HG03175 (cell line): ENCODE results near the gene MRPL47.
"Not testable (repeated sequence)": the region's sequence is repeated elsewhere in the genome, so short reads cannot be mapped to it uniquely, and the experiment has no call there.

Experiments used
- ATAC-seq: cut with Tn5 transposase; IDR thresholded peaks from one replicate; pipeline ENCODE4 v1.9.1; 2021; ENCODE audit warnings: mild to moderate bottlenecking, moderate library complexity; ENCODE audit not compliant: unreplicated experiment

Gene MRPL47

GRCh38 chr3:179604321-179605078, at the start of gene MRPL47, which contains the start of gene NDUFB5:
MRPL47 (minus strand) TSS chr3:179604638; CDS start chr3:179604624, 14 bp downstream.
NDUFB5 (plus strand) TSS chr3:179604794; CDS start chr3:179604816, 22 bp downstream.
- ATAC-seq, result peak; percentile 95

GRCh38 chr3:179653096-179653797, 48.8 kb upstream of the MRPL47 start:
- peak; percentile 57 for ATAC-seq

GRCh38 chr3:179652447-179653095, 48.1 kb upstream of the MRPL47 start, which contains the start of gene USP13:
USP13 (plus strand) TSS chr3:179653040; CDS start chr3:179653226, 186 bp downstream.
- peak; percentile 60 for ATAC-seq

GRCh38 chr3:179651687-179652446, 47.4 kb upstream of the MRPL47 start:
- no peak for ATAC-seq

- no peak for ATAC-seq
These were observed 41.7 kb upstream of the MRPL47 start for GRCh38 chr3:179646177-179646576.

GRCh38 chr3:179643837-179644236, 39.4 kb upstream of the MRPL47 start:
- ATAC-seq, result not testable (repeated sequence)

GRCh38 chr3:179642871-179643270, 38.4 kb upstream of the MRPL47 start:
- ATAC-seq, result no peak

- no peak for ATAC-seq
These were observed 36.0 kb upstream of the MRPL47 start for GRCh38 chr3:179640469-179640868.

- no peak for ATAC-seq
These were observed 26.5 kb upstream of the MRPL47 start for GRCh38 chr3:179630753-179631451.

- ATAC-seq, result no peak
These were observed 20.0 kb upstream of the MRPL47 start for GRCh38 chr3:179624451-179624850.

GRCh38 chr3:179622023-179622422, 17.6 kb upstream of the MRPL47 start:
- ATAC-seq, result no peak

GRCh38 chr3:179615458-179616173, 11.2 kb upstream of the MRPL47 start:
- ATAC-seq, result no peak

GRCh38 chr3:179613807-179614206, 9.4 kb upstream of the MRPL47 start:
- ATAC-seq, result no peak

- no peak for ATAC-seq
These were observed 5.6 kb upstream of the MRPL47 start for GRCh38 chr3:179610066-179610465.

- peak; percentile 58 for ATAC-seq
These were observed 4.7 kb upstream of the MRPL47 start for GRCh38 chr3:179608931-179609720.

- ATAC-seq, result peak; percentile 13
These were observed 2.2 kb upstream of the MRPL47 start for GRCh38 chr3:179606534-179607085.

GRCh38 chr3:179603831-179604230, 607 bp downstream of the MRPL47 start:
- ATAC-seq, result peak; percentile 0

GRCh38 chr3:179603321-179603720, 1.1 kb downstream of the MRPL47 start:
- no peak for ATAC-seq
